Activated naive CD4-positive, alpha-beta T cell treated with anti-CD3 and anti-CD28 coated beads, Interleukin-2, amount 50 U/mL, for 24 hours (primary cell): Measurements from ENCODE around the gene PHACTR3.

Experiments used
- H3K27ac Mint-ChIP-seq: one replicate; pipeline ENCODE4 v1.8.0; 2021; ENCODE audit warnings: mild to moderate bottlenecking, mixed read lengths
- H3K27me3 Mint-ChIP-seq: one replicate; pipeline ENCODE4 v1.8.0; 2021; ENCODE audit warnings: mixed read lengths
- H3K36me3 Mint-ChIP-seq: one replicate; pipeline ENCODE4 v1.8.0; 2021; ENCODE audit warnings: mixed read lengths
- H3K4me1 Mint-ChIP-seq: one replicate; pipeline ENCODE4 v1.8.0; 2021; ENCODE audit warnings: mixed read lengths
- H3K4me3 Mint-ChIP-seq: one replicate; pipeline ENCODE4 v1.8.0; 2021; ENCODE audit warnings: mild to moderate bottlenecking, mixed read lengths
- H3K9me3 Mint-ChIP-seq: one replicate; pipeline ENCODE4 v1.8.0; 2021; ENCODE audit warnings: mixed read lengths

The PHACTR3 gene

GRCh38 chr20:59569305-59569704 is 35.0 kb upstream of the PHACTR3 start:
- peaks cover 4% of the 10 kb centered on the region for H3K27me3 Mint-ChIP-seq
- no peak overlapping the region for H3K27ac Mint-ChIP-seq
- H3K4me3 Mint-ChIP-seq, result no peak overlapping the region
- H3K4me1 Mint-ChIP-seq, result peaks cover 10% of the 10 kb centered on the region
- no peaks in the 10 kb centered on the region for H3K9me3 Mint-ChIP-seq
- no peaks in the 10 kb centered on the region for H3K36me3 Mint-ChIP-seq

- Mint-ChIP-seq H3K27ac (no peak overlapping the region), H3K4me3 (peak overlapping the region; percentile 72), H3K27me3 (peaks cover 13% of the 10 kb centered on the region), H3K4me1 (peaks cover 10% of the 10 kb centered on the region), H3K36me3 (no peaks in the 10 kb centered on the region), H3K9me3 (no peaks in the 10 kb centered on the region)
These were observed 33.2 kb upstream of the PHACTR3 start for GRCh38 chr20:59571151-59571550.

- peak overlapping the region; percentile 72 for H3K4me3 Mint-ChIP-seq
- peaks cover 10% of the 10 kb centered on the region for H3K4me1 Mint-ChIP-seq
- no peaks in the 10 kb centered on the region for H3K9me3 Mint-ChIP-seq
- no peaks in the 10 kb centered on the region for H3K36me3 Mint-ChIP-seq
- H3K27me3 Mint-ChIP-seq, result peaks cover 18% of the 10 kb centered on the region
- no peak overlapping the region for H3K27ac Mint-ChIP-seq
These were observed 32.6 kb upstream of the PHACTR3 start for GRCh38 chr20:59571551-59572314.

- no peaks in the 10 kb centered on the region for H3K9me3 Mint-ChIP-seq
- H3K27me3 Mint-ChIP-seq, result peaks cover 20% of the 10 kb centered on the region
- H3K4me1 Mint-ChIP-seq, result peaks cover 10% of the 10 kb centered on the region
- no peaks in the 10 kb centered on the region for H3K36me3 Mint-ChIP-seq
- no peak overlapping the region for H3K27ac Mint-ChIP-seq
- no peak overlapping the region for H3K4me3 Mint-ChIP-seq
These were observed 31.8 kb upstream of the PHACTR3 start for GRCh38 chr20:59572515-59572914.

- Mint-ChIP-seq H3K27me3 (peaks cover 29% of the 10 kb centered on the region), H3K9me3 (no peaks in the 10 kb centered on the region), H3K36me3 (no peaks in the 10 kb centered on the region), H3K27ac (no peak overlapping the region), H3K4me1 (peaks cover 10% of the 10 kb centered on the region), H3K4me3 (no peak overlapping the region)
These were observed 30.5 kb upstream of the PHACTR3 start for GRCh38 chr20:59573837-59574236.

GRCh38 chr20:59574308-59574707 is 30.0 kb upstream of the PHACTR3 start:
- no peak overlapping the region for H3K4me3 Mint-ChIP-seq
- no peaks in the 10 kb centered on the region for H3K36me3 Mint-ChIP-seq
- no peak overlapping the region for H3K27ac Mint-ChIP-seq
- H3K9me3 Mint-ChIP-seq, result no peaks in the 10 kb centered on the region
- H3K27me3 Mint-ChIP-seq, result peaks cover 32% of the 10 kb centered on the region
- peaks cover 10% of the 10 kb centered on the region for H3K4me1 Mint-ChIP-seq

GRCh38 chr20:59575216-59575615 is 29.1 kb upstream of the PHACTR3 start:
- H3K9me3 Mint-ChIP-seq, result no peaks in the 10 kb centered on the region
- H3K4me1 Mint-ChIP-seq, result peaks cover 10% of the 10 kb centered on the region
- no peaks in the 10 kb centered on the region for H3K36me3 Mint-ChIP-seq
- H3K27me3 Mint-ChIP-seq, result peaks cover 37% of the 10 kb centered on the region
- no peak overlapping the region for H3K27ac Mint-ChIP-seq
- no peak overlapping the region for H3K4me3 Mint-ChIP-seq

- Mint-ChIP-seq H3K4me1 (peaks cover 10% of the 10 kb centered on the region), H3K9me3 (no peaks in the 10 kb centered on the region), H3K27ac (no peak overlapping the region), H3K27me3 (peaks cover 36% of the 10 kb centered on the region), H3K36me3 (no peaks in the 10 kb centered on the region), H3K4me3 (no peak overlapping the region)
These were observed 28.7 kb upstream of the PHACTR3 start for GRCh38 chr20:59575653-59576052.

GRCh38 chr20:59576216-59576953 is 28.0 kb upstream of the PHACTR3 start:
- Mint-ChIP-seq H3K4me3 (no peak overlapping the region), H3K9me3 (no peaks in the 10 kb centered on the region), H3K36me3 (no peaks in the 10 kb centered on the region), H3K27me3 (peaks cover 36% of the 10 kb centered on the region), H3K4me1 (peaks cover 5% of the 10 kb centered on the region), H3K27ac (no peak overlapping the region)

- Mint-ChIP-seq H3K4me3 (no peak overlapping the region), H3K9me3 (no peaks in the 10 kb centered on the region), H3K27ac (no peak overlapping the region), H3K27me3 (peaks cover 35% of the 10 kb centered on the region), H3K4me1 (no peaks in the 10 kb centered on the region), H3K36me3 (no peaks in the 10 kb centered on the region)
These were observed 27.1 kb upstream of the PHACTR3 start for GRCh38 chr20:59577037-59577808.

GRCh38 chr20:59577809-59578435 is 26.4 kb upstream of the PHACTR3 start:
- H3K27me3 Mint-ChIP-seq, result peaks cover 35% of the 10 kb centered on the region
- H3K4me3 Mint-ChIP-seq, result no peak overlapping the region
- no peaks in the 10 kb centered on the region for H3K36me3 Mint-ChIP-seq
- no peak overlapping the region for H3K27ac Mint-ChIP-seq
- H3K9me3 Mint-ChIP-seq, result no peaks in the 10 kb centered on the region
- H3K4me1 Mint-ChIP-seq, result no peaks in the 10 kb centered on the region

- Mint-ChIP-seq H3K27ac (no peak overlapping the region), H3K36me3 (no peaks in the 10 kb centered on the region), H3K9me3 (no peaks in the 10 kb centered on the region), H3K27me3 (peaks cover 35% of the 10 kb centered on the region), H3K4me1 (no peaks in the 10 kb centered on the region), H3K4me3 (no peak overlapping the region)
These were observed 25.6 kb upstream of the PHACTR3 start for GRCh38 chr20:59578436-59579403.

GRCh38 chr20:59579404-59580145 is 24.8 kb upstream of the PHACTR3 start:
- Mint-ChIP-seq H3K4me1 (no peaks in the 10 kb centered on the region), H3K4me3 (no peak overlapping the region), H3K27ac (no peak overlapping the region), H3K27me3 (peaks cover 35% of the 10 kb centered on the region), H3K36me3 (no peaks in the 10 kb centered on the region), H3K9me3 (no peaks in the 10 kb centered on the region)
